Eye (tissue), 1 donor: ENCODE data around the gene PXYLP1.
"Not testable (repeated sequence)": the region's sequence is repeated elsewhere in the genome, so short reads cannot be mapped to it uniquely, and the experiment has no call there.

Experiments
- DNase-seq: peaks from one replicate; pipeline ENCODE4 v3.0.0-alpha.2; 2015

PXYLP1 gene

GRCh38 chr3:141274411-141275031 lies 42.9 kb downstream of the PXYLP1 start:
- no peak for DNase-seq

- DNase-seq, result no peak
Measured at GRCh38 chr3:141275032-141275422, 43.4 kb downstream of the PXYLP1 start.

DNA sequence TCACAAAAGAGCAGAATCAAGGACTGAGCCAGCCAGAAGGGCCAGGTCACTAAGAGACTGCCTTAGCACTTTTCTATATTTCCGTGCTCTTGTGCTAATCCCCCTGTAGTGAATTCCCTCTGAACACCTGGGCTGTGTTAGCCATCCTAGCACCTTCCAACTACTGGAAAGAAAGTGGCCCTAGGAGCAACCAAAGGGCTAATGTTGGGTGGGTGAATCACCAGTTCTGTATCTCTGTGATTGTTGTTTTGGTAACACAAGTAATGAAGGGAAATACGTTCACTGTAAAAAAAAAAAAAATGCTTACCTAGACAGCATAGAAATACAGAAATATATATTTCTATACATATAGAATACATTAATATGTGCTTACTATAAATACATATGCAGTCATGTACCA lies 43.9 kb downstream of the PXYLP1 start:
- DNase-seq, result no peak

GRCh38 chr3:141275973-141276372 lies 44.3 kb downstream of the PXYLP1 start:
- no peak for DNase-seq

DNA sequence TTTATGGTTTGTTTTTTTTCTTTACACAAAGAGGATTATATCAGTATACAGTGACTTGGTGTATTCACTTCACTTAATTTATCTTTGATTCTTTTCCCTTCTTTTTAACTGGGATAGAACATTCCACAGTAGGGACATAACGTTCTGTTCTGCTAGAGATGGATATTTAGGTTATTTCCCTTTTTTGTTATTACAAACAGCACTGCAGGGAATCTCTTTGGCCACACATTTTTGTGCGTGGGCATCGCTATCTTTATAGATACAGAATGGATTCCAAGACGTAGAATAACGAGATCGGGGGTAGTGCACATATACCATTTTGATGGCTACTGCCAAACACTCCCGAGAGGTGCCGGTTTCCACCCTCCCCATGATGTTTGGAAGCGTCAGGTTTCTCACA lies 44.8 kb downstream of the PXYLP1 start:
- no peak for DNase-seq

- DNase-seq, result no peak
Measured at GRCh38 chr3:141277451-141277850, 45.8 kb downstream of the PXYLP1 start.

- no peak for DNase-seq
Measured at GRCh38 chr3:141278196-141279076, 46.8 kb downstream of the PXYLP1 start.

- DNase-seq, result peak; percentile 49
Measured at GRCh38 chr3:141279077-141279967, 47.7 kb downstream of the PXYLP1 start.

DNA sequence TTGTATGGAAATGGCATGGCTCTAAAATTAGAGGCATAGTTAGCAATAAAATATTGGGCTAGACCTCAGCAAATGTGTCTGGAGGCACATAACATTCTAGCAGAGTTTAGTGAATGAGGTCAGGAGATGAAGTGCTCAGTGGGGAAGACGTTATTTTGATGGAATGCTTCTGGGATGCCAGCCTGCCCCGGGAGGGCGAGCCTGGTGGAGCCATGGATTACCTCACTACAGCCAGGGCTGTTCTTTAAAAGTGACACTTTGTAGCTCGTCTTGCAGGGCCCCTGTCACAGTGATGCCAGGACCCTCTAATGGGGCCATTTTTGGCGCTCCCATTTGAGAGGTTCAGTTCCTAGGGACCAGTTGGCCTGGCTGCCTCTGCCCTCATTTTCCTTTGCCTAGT lies 48.5 kb downstream of the PXYLP1 start:
- DNase-seq, result no peak

DNA sequence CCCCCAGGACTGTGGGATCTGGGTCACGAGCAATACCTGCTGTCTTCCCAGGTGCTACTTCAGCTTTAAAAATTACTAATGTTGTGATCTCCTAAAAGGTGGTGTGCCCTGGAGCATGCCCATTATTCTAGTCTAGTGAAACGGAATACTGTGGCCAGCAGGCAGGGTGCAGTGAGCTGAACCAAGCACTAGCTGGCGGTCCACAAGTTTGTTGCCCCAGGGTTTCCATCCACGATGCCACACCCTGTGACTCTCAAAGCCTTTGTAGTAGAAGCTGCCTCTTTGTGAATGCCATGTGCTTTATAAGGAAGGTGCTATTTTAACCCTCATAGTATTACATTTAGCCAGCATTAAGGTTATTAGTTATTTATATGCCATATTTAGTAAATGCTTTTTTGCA lies 49.1 kb downstream of the PXYLP1 start:
- no peak for DNase-seq

- DNase-seq, result no peak
Measured at GRCh38 chr3:141285570-141285969, 53.9 kb downstream of the PXYLP1 start.

GRCh38 chr3:141286856-141287255 lies 55.2 kb downstream of the PXYLP1 start:
- DNase-seq, result no peak

DNA sequence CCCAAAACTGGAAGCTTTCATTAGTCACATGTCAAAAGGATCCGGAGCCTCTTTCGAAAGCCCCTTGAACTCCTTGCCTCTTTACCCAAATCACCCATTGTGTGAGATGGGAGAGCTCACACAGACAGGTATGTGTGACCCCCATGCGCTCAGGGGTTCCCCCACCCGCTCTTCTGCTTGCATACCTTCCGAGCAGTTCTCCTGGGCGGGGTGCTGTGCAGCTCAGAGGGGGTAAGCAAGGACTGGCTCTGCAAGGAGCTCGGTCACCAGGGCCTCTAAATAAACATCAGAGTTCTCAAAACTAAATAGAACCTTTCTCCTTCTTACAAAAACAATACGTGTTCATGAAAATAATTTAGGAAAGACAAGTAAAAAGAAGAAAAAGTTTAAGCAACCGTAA lies 55.7 kb downstream of the PXYLP1 start:
- no peak for DNase-seq

DNA sequence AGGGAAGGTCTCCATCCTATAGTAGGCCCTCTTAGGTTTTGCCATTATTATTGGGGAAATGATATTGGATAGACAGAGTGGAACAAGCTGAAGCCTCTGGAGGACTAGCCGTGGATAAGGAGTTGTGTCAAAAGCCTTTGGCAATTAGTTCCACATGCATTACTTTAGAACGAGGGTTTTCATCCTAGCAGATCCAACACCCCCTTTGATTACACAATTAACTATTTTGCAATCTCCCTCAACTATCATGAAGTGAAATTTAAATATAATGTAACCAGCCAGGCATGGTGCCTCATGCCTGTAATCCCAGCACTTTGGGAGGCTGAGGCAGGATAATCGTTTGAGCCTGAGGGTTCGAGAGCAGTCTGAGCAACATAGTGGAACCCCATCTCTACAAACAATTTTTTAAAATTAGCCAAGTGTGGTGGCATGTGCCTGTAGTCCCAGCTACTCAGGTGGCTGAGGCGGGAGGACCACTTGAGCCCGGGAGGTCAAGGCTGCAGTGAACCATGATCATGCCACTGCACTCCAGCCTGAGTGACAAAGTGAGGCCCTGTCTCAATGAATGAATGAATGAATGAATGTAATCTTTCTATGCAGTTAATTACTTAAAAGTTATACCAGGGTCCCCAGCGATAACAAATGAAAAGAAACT lies 56.8 kb downstream of the PXYLP1 start:
- no peak for DNase-seq

GRCh38 chr3:141289228-141289772 lies 57.7 kb downstream of the PXYLP1 start:
- DNase-seq, result no peak

DNA sequence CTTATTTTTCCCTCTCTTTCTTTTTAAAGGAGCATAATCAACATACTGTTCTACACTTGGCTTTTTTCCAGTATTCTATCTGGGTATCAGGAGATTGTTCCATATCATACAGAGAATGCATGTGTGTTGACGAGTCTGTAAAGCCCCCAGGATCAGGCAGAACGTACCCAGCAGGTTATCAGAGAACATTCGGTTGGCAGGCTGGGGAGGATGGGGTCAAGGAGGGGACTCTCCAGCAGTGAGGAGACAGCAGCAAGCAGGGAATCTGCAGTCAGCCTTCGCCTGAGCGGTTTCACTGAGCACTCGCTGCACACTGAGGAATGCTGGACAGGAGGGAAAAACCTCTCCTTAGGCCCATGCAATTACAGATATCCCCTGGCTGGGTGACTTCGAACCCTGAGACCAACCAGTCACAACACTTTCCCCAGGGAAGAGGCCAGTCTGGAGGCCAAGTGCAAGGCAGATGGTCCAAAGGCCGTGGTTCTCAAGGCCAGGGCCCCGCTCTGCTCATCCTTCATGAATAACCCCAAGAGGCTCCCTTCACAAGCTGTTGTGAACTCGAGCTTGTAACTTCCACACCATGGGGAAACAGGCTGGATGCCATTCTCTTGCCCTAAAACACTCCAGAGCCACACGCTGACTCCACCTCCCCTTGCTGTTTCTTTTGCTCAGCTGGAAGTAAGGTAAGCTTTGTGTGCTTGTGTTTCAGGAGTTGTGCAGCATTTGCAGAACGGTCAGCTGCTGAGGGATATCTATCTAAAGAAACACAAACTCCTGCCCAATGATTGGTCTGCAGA lies 60.1 kb downstream of the PXYLP1 start:
- peak; percentile 73 for DNase-seq

DNA sequence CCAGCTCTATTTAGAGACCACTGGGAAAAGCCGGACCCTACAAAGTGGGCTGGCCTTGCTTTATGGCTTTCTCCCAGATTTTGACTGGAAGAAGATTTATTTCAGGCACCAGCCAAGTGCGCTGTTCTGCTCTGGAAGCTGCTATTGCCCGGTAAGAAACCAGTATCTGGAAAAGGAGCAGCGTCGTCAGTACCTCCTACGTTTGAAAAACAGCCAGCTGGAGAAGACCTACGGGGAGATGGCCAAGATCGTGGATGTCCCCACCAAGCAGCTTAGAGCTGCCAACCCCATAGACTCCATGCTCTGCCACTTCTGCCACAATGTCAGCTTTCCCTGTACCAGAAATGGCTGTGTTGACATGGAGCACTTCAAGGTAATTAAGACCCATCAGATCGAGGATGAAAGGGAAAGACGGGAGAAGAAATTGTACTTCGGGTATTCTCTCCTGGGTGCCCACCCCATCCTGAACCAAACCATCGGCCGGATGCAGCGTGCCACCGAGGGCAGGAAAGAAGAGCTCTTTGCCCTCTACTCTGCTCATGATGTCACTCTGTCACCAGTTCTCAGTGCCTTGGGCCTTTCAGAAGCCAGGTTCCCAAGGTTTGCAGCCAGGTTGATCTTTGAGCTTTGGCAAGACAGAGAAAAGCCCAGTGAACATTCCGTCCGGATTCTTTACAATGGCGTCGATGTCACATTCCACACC lies 60.9 kb downstream of the PXYLP1 start:
- no peak for DNase-seq

DNA sequence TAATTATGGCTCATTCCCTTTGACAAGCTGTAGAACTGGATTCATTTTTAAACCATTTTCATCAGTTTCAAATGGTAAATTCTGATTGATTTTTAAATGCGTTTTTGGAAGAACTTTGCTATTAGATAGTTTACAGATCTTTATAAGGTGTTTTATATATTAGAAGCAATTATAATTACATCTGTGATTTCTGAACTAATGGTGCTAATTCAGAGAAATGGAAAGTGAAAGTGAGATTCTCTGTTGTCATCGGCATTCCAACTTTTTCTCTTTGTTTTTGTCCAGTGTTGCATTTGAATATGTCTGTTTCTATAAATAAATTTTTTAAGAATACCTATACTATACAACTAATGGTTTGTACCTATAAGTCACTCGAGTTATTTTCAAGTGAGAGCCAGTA lies 62.7 kb downstream of the PXYLP1 start:
- no peak for DNase-seq

GRCh38 chr3:141294848-141295247 lies 63.2 kb downstream of the PXYLP1 start:
- no peak for DNase-seq

DNA sequence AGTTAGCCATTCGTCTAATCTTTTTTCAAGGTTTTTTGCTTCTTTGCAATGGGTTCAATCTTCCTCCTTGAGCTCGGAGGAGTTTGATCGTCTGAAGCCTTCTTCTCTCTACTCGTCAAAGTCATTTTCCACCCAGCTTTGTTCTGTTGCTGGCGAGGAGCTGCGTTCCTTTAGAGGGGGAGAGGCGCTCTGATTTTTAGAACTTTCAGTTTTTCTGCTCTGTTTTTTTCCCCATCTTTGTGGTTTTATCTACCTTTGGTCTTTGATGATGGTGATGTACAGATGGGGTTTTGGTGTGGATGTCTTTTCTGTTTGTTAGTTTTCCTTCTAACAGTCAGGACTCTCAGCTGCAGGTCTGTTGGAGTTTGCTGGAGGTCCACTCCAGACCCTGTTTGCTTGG lies 68.8 kb downstream of the PXYLP1 start:
- not testable (repeated sequence) for DNase-seq
